ENCODE measurements around the gene ZNF385B.
A peak's percentile ranks its signal among the peaks of the same experiment; 100 is the strongest.

ZNF385B gene

DNA sequence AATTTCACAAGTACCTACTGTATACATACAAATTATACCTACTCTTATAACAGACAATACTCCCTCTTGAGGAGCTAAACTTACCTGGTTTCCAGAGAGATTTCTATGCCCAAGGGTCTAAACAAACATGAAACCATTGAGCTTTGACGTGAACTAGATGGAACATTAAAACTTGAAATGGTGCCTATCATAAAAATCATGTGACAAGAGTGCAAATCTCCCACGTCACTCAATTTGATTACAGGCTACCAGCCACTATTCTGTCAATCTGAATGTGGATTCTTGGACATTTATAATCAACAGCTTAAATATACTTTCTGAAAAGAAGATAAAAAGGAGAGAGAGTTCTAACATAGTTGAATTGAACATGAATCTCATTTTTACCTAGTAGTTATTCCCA lies 299.7 kb downstream of the ZNF385B start:
- H3K23ac ChIP-seq (ENCODE audit: low read length in 2 of 2): no peak overlapping the region
- H2BK15ac ChIP-seq (ENCODE audit: low read depth, poor library complexity, severe bottlenecking): no peak overlapping the region
- H2AK5ac ChIP-seq (ENCODE audit: low read length, severe bottlenecking): no peak overlapping the region
- 78% methylated on average over 2 of the region's 2 CpGs for WGBS
- H4K91ac ChIP-seq (ENCODE audit: low read length): no peak overlapping the region
- H2BK120ac ChIP-seq (ENCODE audit: low read depth, low read length): no peak overlapping the region
- peaks cover 2% of the 10 kb centered on the region for H3K4me1 ChIP-seq (ENCODE audit: control insufficient read depth, insufficient read depth, low read depth, low read length)
- H3K9me3 ChIP-seq (ENCODE audit: control insufficient read depth, low read length): no peaks in the 10 kb centered on the region
- H4K8ac ChIP-seq (ENCODE audit: low read length): no peak overlapping the region
- no peak overlapping the region for H2BK12ac ChIP-seq (ENCODE audit: low read length in 2 of 2)
- no peak overlapping the region for H3K14ac ChIP-seq (ENCODE audit: low read length in 2 of 2)
- H3K27ac ChIP-seq (ENCODE audit: low read length, poor library complexity, severe bottlenecking): no peak overlapping the region
- no peak overlapping the region for H3K18ac ChIP-seq (ENCODE audit: low read depth in 1 of 2, low read length in 2 of 2)
- H2AFZ ChIP-seq (ENCODE audit: low read depth, low read length): no peak overlapping the region
- no peak overlapping the region for H3K4ac ChIP-seq (ENCODE audit: low read depth in 1 of 2, low read length in 2 of 2)
- no peak overlapping the region for H2BK5ac ChIP-seq (ENCODE audit: low read depth, low read length, poor library complexity, severe bottlenecking)
- H3K36me3 ChIP-seq (ENCODE audit: control insufficient read depth in 1 of 2, insufficient read depth in 2 of 2, low read depth in 1 of 2, low read length in 2 of 2): no peaks in the 10 kb centered on the region
- DNase-seq: no peak
- H3K9ac ChIP-seq (ENCODE audit: low read length): no peak overlapping the region
- H3K79me1 ChIP-seq (replicated peaks; ENCODE audit: low read length, poor library complexity, severe bottlenecking): no peaks in the 10 kb centered on the region
- H3K27me3 ChIP-seq (ENCODE audit: control insufficient read depth in 1 of 2, insufficient read depth in 1 of 2, low read length in 2 of 2): no peaks in the 10 kb centered on the region
- no peak overlapping the region for H3K4me3 ChIP-seq (ENCODE audit: insufficient read depth in 1 of 2, low read depth in 1 of 2, low read length in 2 of 2)
- H3K4me2 ChIP-seq (ENCODE audit: low read length, poor library complexity, severe bottlenecking): no peak overlapping the region

DNA sequence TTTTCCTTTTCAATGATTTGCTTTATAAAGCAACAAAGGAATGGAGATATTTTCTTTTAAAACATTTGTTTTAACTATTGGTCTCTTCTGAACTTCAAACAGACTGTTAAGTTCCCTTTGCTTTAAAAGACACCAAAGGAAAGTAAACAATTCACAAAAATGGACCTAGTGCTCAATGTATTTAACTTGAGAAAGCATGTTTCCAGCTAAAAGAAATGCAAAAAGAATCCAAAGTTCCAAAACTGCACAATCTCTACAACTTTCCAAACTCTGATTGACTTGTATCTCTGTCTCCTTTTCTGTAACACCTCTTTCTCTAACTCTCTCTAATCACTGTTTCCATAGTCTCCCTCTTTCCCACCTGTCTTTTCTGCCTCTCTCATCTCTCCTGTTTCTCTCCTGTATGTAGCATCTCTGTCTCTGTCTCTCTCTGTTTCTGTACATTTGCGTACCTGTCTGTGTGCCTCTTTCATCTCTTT lies 301.1 kb downstream of the ZNF385B start:
- Histone ChIP-seq H3K4me3 (ENCODE audit: insufficient read depth in 1 of 2, low read depth in 1 of 2, low read length in 2 of 2) (no peak overlapping the region), H2BK15ac (ENCODE audit: low read depth, poor library complexity, severe bottlenecking) (no peak overlapping the region), H3K27me3 (ENCODE audit: control insufficient read depth in 1 of 2, insufficient read depth in 1 of 2, low read length in 2 of 2) (no peaks in the 10 kb centered on the region), H2AFZ (ENCODE audit: low read depth, low read length) (no peak overlapping the region), H3K23ac (ENCODE audit: low read length in 2 of 2) (no peak overlapping the region), H3K9ac (ENCODE audit: low read length) (no peak overlapping the region), H2BK5ac (ENCODE audit: low read depth, low read length, poor library complexity, severe bottlenecking) (no peak overlapping the region), H2BK120ac (ENCODE audit: low read depth, low read length) (no peak overlapping the region), H3K4me1 (ENCODE audit: control insufficient read depth, insufficient read depth, low read depth, low read length) (peaks cover 2% of the 10 kb centered on the region), H3K4ac (ENCODE audit: low read depth in 1 of 2, low read length in 2 of 2) (no peak overlapping the region), H3K36me3 (ENCODE audit: control insufficient read depth in 1 of 2, insufficient read depth in 2 of 2, low read depth in 1 of 2, low read length in 2 of 2) (no peaks in the 10 kb centered on the region), H4K8ac (ENCODE audit: low read length) (no peak overlapping the region), H2BK12ac (ENCODE audit: low read length in 2 of 2) (no peak overlapping the region), H3K9me3 (ENCODE audit: control insufficient read depth, low read length) (no peaks in the 10 kb centered on the region), H3K27ac (ENCODE audit: low read length, poor library complexity, severe bottlenecking) (no peak overlapping the region), H2AK5ac (ENCODE audit: low read length, severe bottlenecking) (no peak overlapping the region), H3K4me2 (ENCODE audit: low read length, poor library complexity, severe bottlenecking) (no peak overlapping the region), H3K79me1 (replicated peaks; ENCODE audit: low read length, poor library complexity, severe bottlenecking) (no peaks in the 10 kb centered on the region), H3K18ac (ENCODE audit: low read depth in 1 of 2, low read length in 2 of 2) (no peak overlapping the region), H4K91ac (ENCODE audit: low read length) (no peak overlapping the region), H3K14ac (ENCODE audit: low read length in 2 of 2) (no peak overlapping the region)
- DNase-seq: no peak
- 95% methylated on average over 1 of the region's 1 CpG for WGBS

DNA sequence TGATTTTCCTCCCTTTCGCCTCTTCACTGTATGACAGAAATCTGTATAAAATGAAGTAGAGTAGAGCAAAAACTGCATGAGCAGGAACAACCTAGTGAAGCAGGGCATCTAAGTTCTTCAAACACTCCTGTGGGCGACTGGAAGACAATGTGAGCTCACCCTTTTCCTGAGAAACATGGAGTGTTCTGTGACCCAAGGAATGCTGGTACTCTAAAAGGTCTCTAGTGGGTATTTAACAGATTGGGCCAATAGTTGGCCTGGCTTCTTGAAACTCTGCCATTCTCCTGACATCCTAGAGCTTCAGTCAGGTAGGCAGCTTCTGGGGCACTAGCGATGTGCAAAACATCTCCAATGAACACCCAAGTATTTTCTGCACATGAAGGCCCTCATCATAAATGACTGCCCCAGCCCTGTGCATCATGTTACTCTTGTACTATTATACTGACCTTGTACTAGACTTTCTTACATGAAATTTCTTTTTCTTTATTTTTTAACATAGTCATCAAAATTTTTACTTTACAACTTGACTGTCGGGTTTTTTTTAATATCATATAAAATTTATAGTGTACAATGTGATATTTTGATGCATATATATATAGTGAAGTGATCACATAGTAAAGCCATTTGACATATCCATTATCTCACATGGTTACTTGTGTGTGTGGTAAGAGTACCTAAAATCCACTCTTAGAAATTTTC lies 302.2 kb downstream of the ZNF385B start:
- Histone ChIP-seq H2BK15ac (ENCODE audit: low read depth, poor library complexity, severe bottlenecking) (no peak overlapping the region), H2AK5ac (ENCODE audit: low read length, severe bottlenecking) (no peak overlapping the region), H2AFZ (ENCODE audit: low read depth, low read length) (no peak overlapping the region), H2BK12ac (ENCODE audit: low read length in 2 of 2) (no peak overlapping the region), H3K36me3 (ENCODE audit: control insufficient read depth in 1 of 2, insufficient read depth in 2 of 2, low read depth in 1 of 2, low read length in 2 of 2) (no peaks in the 10 kb centered on the region), H4K8ac (ENCODE audit: low read length) (no peak overlapping the region), H3K23ac (ENCODE audit: low read length in 2 of 2) (no peak overlapping the region), H3K27ac (ENCODE audit: low read length, poor library complexity, severe bottlenecking) (no peak overlapping the region), H3K4me1 (ENCODE audit: control insufficient read depth, insufficient read depth, low read depth, low read length) (peaks cover 2% of the 10 kb centered on the region), H3K4me2 (ENCODE audit: low read length, poor library complexity, severe bottlenecking) (no peak overlapping the region), H2BK120ac (ENCODE audit: low read depth, low read length) (no peak overlapping the region), H2BK5ac (ENCODE audit: low read depth, low read length, poor library complexity, severe bottlenecking) (no peak overlapping the region), H3K9me3 (ENCODE audit: control insufficient read depth, low read length) (no peaks in the 10 kb centered on the region), H3K14ac (ENCODE audit: low read length in 2 of 2) (no peak overlapping the region), H3K9ac (ENCODE audit: low read length) (no peak overlapping the region), H4K91ac (ENCODE audit: low read length) (no peak overlapping the region), H3K27me3 (ENCODE audit: control insufficient read depth in 1 of 2, insufficient read depth in 1 of 2, low read length in 2 of 2) (no peaks in the 10 kb centered on the region), H3K79me1 (replicated peaks; ENCODE audit: low read length, poor library complexity, severe bottlenecking) (no peaks in the 10 kb centered on the region), H3K18ac (ENCODE audit: low read depth in 1 of 2, low read length in 2 of 2) (no peak overlapping the region), H3K4me3 (ENCODE audit: insufficient read depth in 1 of 2, low read depth in 1 of 2, low read length in 2 of 2) (no peak overlapping the region), H3K4ac (ENCODE audit: low read depth in 1 of 2, low read length in 2 of 2) (no peak overlapping the region)
- no peak for DNase-seq
- 96% methylated on average over 3 of the region's 4 CpGs for WGBS

DNA sequence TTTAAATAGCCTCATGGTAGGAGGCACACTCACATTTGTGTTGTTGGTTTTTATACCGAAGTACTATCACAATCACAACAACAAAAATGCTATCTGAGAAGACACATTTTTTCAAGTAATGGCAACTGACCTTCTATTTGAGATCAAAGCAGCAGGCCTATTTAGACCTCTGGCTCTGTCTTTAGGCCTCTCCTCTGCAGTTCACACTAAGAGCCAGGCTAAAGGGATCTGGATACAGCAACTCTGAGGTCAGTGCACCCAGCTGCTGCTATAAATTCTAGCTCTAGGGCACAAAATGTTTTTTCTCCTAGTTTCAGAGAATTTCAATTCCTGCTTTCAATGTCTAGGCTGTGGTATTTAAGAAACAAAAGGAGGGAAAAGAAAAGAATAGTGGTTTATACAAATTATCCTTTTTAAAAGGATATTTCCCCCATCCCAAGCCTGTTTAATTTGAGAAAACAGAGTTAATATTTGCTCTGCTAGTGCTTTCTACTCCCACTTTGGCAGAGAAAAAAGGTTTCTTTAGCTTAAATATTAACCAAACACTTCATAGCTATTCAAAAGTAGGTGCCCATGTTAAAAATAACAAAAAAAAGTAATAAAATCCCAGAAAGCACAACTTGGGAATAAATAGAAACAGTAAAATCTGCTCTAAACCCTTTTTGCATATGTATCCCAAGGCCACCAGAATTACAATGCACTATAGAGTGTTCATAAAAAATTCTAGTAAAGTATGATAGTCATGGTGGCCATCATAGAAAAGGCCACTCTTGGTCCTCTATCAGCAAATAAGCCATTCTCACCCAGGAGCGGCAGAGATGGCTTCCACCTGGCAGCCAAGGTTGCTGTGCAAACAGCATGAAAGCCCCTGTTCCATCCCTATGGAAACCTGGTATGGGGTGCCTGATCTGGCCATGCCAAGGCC lies 303.1 kb downstream of the ZNF385B start:
- no peak overlapping the region for H3K14ac ChIP-seq (ENCODE audit: low read length in 2 of 2)

More for the DNA sequence above, 303.1 kb downstream of the ZNF385B start:
- Histone ChIP-seq H3K27ac (ENCODE audit: low read length, poor library complexity, severe bottlenecking) (peak overlapping the region; percentile 76), H2BK120ac (ENCODE audit: low read depth, low read length) (no peak overlapping the region), H2AK5ac (ENCODE audit: low read length, severe bottlenecking) (no peak overlapping the region), H3K9me3 (ENCODE audit: control insufficient read depth, low read length) (no peaks in the 10 kb centered on the region), H3K4me2 (ENCODE audit: low read length, poor library complexity, severe bottlenecking) (no peak overlapping the region), H3K27me3 (ENCODE audit: control insufficient read depth in 1 of 2, insufficient read depth in 1 of 2, low read length in 2 of 2) (no peaks in the 10 kb centered on the region), H4K8ac (ENCODE audit: low read length) (no peak overlapping the region), H3K4me1 (ENCODE audit: control insufficient read depth, insufficient read depth, low read depth, low read length) (peaks cover 2% of the 10 kb centered on the region), H4K91ac (ENCODE audit: low read length) (no peak overlapping the region), H3K23ac (ENCODE audit: low read length in 2 of 2) (no peak overlapping the region), H2BK12ac (ENCODE audit: low read length in 2 of 2) (no peak overlapping the region), H2BK5ac (ENCODE audit: low read depth, low read length, poor library complexity, severe bottlenecking) (no peak overlapping the region), H3K36me3 (ENCODE audit: control insufficient read depth in 1 of 2, insufficient read depth in 2 of 2, low read depth in 1 of 2, low read length in 2 of 2) (no peaks in the 10 kb centered on the region), H3K79me1 (replicated peaks; ENCODE audit: low read length, poor library complexity, severe bottlenecking) (no peaks in the 10 kb centered on the region), H3K18ac (ENCODE audit: low read depth in 1 of 2, low read length in 2 of 2) (no peak overlapping the region), H2AFZ (ENCODE audit: low read depth, low read length) (no peak overlapping the region), H3K4me3 (ENCODE audit: insufficient read depth in 1 of 2, low read depth in 1 of 2, low read length in 2 of 2) (no peak overlapping the region), H3K9ac (ENCODE audit: low read length) (no peak overlapping the region), H3K4ac (ENCODE audit: low read depth in 1 of 2, low read length in 2 of 2) (no peak overlapping the region), H2BK15ac (ENCODE audit: low read depth, poor library complexity, severe bottlenecking) (no peak overlapping the region)
- no peak for DNase-seq
- WGBS: 88% methylated on average over 2 of the region's 2 CpGs
